T1000 (cell line): ENCODE data around the gene MAK.

Experiments used
- DNase-seq: peaks from one replicate; lab custom pipeline; 2025; ENCODE audit warnings: mixed read lengths; lab: John Stamatoyannopoulos, UW

The MAK gene

DNA sequence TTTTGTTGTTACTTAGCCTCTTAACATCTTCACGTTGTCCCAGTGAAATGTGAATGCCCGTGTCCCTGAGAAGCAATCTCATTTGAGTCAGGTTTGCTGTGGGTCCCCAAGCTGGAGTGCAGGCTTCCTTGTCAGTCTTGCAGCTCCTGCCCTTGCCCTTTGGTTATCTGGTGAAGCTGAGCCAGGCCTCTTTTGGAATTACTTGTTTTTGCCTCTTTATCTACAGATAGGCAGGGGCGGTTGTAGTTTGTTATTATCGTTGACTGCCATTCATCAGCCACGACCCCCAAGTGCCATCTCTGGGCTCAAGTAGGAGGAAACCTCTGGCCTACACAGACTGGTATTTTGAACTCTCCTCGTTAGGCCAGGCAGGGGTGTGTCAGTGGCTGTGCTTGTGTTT is 113.3 kb downstream of the MAK start:
- no peak for DNase-seq

DNA sequence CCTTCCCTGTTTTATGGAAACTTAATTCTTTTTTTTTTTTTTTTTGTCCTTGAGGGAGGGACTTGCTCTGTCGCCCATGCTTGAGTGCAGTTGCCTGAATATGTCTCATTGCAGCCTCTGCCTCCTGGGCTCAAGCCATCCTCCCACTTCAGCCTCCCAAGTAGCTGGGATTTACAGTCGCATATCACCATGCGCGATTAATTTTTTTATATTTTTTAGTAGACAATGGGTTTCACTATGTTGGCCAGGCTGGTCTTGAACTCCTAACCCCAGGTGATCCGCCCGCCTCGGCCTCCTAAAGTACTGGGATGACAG is 114.8 kb downstream of the MAK start:
- no peak for DNase-seq

DNA sequence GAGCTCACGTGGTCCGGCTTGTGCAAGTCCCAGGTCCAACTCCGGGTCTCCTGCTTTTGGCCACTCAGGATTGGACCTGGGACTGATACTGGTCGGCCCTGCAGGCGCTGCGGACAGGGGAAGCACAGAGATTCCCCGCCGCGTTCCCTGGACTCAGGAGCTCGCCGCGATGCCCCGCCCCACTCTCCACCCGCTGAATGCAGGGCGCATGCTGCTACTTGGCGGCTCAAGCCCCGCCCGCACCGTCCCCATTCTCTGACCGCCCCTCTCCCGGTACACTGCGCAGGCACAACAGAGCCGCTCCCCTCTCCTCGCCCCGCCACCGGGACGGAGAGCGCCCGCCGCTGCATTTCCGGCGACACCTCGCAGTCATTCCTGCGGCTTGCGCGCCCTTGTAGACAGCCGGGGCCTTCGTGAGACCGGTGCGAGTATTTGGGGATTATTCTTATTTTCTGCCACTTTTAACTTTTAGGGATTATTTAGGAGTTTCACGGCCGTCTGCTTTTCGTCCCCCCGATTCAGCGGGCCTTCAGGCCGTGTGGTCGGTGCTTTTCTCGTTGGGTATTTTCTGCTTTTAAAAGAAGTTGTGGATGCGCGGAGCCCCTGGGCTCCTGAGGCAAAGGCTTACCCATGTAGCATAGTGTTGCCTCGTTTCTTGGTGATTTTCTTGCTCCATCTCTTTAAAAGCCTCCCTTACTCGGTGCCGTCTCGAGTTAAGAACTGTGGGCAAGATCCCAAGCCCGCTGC is 115.3 kb downstream of the MAK start, which contains the start of gene TMEM14C:
Gene TMEM14C, plus strand, starts transcription at position 251 of the 747 bp plus-strand sequence. CDS start 1,544 bp downstream, outside the sequence.
- DNase-seq: peak; percentile 94

DNA sequence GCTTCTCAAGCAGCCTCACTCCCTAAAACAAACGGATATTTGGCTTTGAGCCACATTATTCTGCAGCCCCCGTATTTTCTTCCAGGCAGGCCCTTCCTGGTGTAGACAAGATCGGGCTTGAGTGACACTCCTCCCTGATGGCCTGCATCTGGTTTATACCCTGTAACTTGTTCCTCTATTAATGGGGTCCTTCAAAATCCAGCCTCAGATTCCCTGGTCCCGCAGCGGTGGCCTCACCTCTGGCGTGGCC is 115.8 kb downstream of the MAK start:
- no peak for DNase-seq

DNA sequence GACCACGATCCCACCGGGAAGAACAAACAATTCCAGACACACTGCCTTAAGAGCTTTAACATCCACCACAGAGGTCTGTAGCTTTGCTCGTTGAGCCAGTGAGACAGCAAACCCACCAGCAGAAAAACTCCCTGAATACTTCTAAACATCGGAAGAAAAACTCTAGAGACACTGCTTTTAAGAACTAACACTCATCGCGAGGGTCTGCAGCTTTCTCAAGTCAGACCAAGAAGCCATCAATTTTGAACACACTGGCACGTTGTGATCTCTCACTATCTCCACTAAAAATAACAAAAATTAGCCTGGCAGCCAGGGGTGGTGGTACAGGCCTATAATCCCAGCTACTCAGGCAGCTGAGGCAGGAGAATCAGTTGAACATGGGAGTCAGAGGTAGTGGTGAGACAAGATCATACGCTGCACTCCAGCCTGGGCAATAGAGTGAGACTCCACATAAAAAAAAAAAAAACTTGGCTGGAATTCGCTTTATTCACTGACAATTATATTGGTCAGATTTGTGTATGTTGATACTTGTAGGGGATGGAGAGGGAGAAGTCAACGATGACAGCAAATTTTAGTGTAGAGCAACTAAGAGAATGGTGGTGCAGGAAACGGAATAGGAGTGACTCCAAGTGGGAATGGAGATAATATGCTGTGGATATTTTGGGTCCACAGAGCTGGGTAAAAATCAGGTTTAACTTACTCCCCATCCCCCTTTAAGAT is 116.3 kb downstream of the MAK start:
- no peak for DNase-seq

DNA sequence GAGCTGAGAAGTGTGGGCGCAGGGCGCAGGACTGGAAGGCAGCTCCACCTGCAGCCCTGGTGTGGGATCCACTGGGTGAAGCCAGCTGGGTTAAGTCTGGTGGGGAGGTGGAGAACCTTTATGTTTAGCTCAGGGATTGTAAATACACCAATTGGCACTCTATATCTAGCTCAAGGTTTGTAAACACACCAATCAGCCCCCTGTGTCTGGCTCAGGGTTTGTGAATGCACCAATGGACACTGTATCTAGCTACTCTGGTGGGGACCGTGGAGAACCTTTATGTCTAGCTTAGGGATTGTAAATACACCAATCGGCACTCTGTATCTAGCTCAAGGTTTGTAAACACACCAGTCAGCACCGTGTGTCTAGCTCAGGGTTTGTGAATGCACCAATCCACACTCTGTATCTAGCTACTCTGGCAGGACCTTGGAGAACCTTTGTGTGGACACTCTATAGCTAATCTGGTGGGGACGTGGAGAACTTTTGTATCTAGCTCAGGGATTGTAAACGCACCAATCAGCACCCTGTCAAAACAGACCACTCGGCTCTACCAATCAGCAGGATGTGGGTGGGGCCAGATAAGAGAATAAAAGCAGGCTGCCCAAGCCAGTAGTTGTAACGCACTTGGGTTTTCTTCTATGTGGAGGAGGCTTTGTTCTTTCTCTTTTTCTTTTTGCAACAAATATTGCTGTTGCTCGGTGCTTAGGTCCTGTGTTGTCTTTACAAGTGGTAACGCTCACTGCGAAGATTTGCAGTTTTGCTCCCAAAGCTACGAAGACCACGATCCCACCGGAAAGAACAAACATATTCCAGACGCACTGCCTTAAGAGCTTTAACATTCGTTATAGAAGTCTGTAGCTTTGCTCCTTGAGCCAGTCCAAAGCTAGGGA is 117.1 kb downstream of the MAK start:
- DNase-seq: peak; percentile 62

DNA sequence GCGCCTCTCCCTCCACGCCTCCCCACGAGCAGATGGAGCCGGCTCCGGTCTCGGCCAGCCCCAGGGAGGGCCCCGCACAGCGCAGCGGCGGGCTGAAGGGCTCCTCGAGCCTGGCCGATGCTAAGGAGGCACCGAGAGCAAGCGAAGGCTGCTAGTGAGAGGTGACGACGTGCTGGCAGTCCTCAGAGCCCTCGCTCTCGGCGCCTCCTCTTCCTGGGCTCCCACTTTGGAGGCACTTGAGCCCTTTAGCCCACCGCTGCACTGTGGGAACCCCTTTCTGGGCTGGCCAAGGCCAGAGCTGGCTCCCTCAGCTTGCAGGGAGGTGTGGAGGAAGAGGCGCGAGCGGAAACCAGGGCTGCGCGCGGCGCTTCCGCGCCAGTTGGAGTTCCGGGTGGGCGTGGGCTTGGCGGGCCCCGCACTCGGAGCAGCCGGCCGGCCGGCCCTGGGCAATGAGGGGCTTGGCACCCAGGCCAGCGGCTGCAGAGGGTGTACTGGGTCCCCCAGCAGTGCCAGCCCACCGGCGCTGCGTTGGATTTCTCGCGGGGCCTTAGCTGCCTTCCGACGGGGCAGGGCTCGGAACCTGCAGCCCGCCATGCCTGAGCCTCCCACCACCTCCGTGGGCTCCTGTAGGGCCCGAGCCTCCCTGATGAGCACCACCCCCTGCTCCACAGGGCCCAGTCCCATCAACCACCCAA is 117.9 kb downstream of the MAK start:
- no peak for DNase-seq

DNA sequence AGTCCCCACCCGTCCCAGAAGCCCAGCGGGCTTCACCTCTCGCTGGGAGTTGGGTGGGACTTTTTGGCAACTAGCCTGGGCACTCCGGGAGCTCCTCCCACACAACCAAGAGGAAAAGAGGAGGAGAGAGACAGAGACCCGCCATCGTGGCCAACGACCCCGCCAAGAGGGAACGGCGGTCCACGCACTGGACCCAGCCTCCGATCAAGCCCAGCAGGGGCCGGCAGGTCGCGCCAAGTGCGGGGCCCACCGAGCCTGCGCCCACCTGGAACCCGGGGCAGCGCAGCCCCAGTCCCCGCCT is 118.4 kb downstream of the MAK start:
- no peak for DNase-seq

DNA sequence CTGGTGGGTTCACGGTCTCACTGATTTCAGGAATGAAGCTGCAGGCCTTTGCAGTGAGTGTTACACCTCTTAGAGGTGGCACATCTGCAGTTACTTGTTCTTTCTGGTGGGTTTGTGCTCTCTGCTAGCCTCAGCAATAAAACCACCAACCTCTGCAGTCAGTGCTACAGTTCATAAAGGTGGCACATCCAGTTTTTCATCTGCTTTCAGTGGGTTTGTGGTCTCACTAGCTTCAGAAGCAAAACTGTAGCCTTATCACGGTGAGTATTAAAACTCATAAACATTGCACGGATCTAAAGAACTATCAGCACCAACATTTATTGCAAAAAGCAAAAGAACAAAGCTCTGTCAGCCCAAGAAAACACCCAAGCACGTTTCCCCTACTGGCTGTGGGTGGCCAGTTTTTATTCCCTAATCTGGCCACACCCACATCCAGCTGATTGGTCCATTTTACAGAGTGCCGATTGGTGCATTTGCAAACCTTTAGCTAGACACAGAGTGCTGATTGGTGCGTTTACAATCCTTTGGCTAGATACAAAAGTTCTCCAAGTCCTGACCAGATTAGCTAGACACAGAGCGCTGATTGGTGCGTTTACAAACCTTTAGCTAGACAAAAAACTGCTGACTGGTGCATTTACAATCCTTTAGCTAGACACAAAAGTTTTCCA is 118.9 kb downstream of the MAK start:
- DNase-seq: peak; percentile 42

DNA sequence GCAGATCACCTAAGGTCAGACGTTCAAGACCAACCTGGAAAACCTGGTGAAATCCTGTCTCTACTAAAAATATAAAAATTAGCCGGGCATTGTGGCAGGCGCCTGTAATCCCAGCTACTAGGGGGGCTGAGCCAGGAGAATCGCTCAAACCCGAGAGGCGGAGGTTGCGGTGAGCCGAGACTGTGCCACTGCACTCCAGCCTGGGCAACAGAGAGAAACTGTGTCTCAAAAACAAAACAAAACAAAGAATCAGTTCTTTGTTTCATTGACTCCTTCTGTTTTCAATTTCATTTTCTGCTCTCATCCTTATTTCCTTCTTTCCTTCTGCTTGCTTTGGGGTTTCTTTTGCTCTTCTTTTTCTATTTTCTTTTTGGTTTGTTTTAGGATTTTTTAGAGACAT is 124.4 kb downstream of the MAK start:
- no peak for DNase-seq
